Astrocyte of the spinal cord (primary cell): ENCODE results near the gene GNAT3.

ENCODE experiments used
- DNase-seq: peaks from one replicate; pipeline ENCODE4 v3.0.0; 2011; ENCODE audit warnings: low read depth, low spot score
- H3K4me3 ChIP-seq: 2 replicates; pipeline ENCODE4 v1.5.1; 2011; ENCODE audit warnings: low read depth, mild to moderate bottlenecking, low read length, moderate library complexity
- CTCF ChIP-seq: IDR thresholded peaks from 2 replicates; pipeline ENCODE4 v1.5.1; 2012; ENCODE audit warnings: low read depth, mild to moderate bottlenecking, low read length, inconsistent platforms
- in situ Hi-C: cut with HindIII; loops from 2 replicates; pipeline ENCODE4 v1.10.0; 2017; ENCODE audit warnings: low sequenced_read_pairs

The GNAT3 gene

GRCh38 chr7:80472491-80473200 is 39.2 kb downstream of the GNAT3 start:
- no peak for DNase-seq
- no peak for TF ChIP-seq CTCF
- in situ Hi-C loops, result no loop called here

GRCh38 chr7:80468931-80469714 is 42.7 kb downstream of the GNAT3 start:
- in situ Hi-C loops, result no loop called here
- H3K4me3 ChIP-seq, result no peak overlapping the region
- no peak for DNase-seq
- no peak for TF ChIP-seq CTCF

More at GRCh38 chr7:80472491-80473200, 39.2 kb downstream of the GNAT3 start:
- H3K4me3 ChIP-seq, result no peak overlapping the region

GRCh38 chr7:80467069-80467468 is 44.8 kb downstream of the GNAT3 start:
- in situ Hi-C loops, result no loop called here
- peak; percentile 48 for DNase-seq
- no peak overlapping the region for H3K4me3 ChIP-seq
- TF ChIP-seq CTCF, result no peak

- no peak for DNase-seq
- in situ Hi-C loops, result no loop called here
- H3K4me3 ChIP-seq, result no peak overlapping the region
- no peak for TF ChIP-seq CTCF
Observed at GRCh38 chr7:80466636-80467035, 45.2 kb downstream of the GNAT3 start.

GRCh38 chr7:80464211-80464610 is 47.7 kb downstream of the GNAT3 start:
- no peak for DNase-seq
- TF ChIP-seq CTCF, result no peak
- no peak overlapping the region for H3K4me3 ChIP-seq
- in situ Hi-C loops, result no loop called here

GRCh38 chr7:80463272-80463920 is 48.5 kb downstream of the GNAT3 start:
- no peak overlapping the region for H3K4me3 ChIP-seq
- no peak for DNase-seq
- TF ChIP-seq CTCF, result no peak
- in situ Hi-C loops, result no loop called here
